Left lobe of liver (tissue), 2 donors: ENCODE measurements around the gene ROGDI. TPM values are rescaled to one million over a fixed set of nuclear protein-coding genes. Genes with fewer than 3 reads are reported as not detected.

Experiments
- ATAC-seq: fragments of 200-7000 bp; cut with Tn5 transposase; one replicate; pipeline ENCODE4 v1.9.1; 2020; ENCODE audit warnings: mild to moderate bottlenecking, moderate library complexity
- DNase-seq: peaks from one replicate; pipeline ENCODE4 v3.0.0-alpha.2; 2020; ENCODE audit warnings: low spot score
- total RNA-seq: library from RNA; stranded (reverse); gene quantifications from one replicate; pipeline ENCODE4 v1.2.1, GENCODE V29; 2021
- donor health status: DM: no; HTN: no; CAD: no; lungs with moderate emphysema.
- donor health status: DM: no; HTN: yes; CAD: no.

The ROGDI gene
- total RNA-seq, result 21.5 TPM

- DNase-seq (peak; percentile 93), ATAC-seq (peak; percentile 76)
Observed at GRCh38 chr16:4801962-4802658, at the start of gene ROGDI. Gene ROGDI, minus strand, starts transcription at chr16:4802633. Its CDS starts 62 bp downstream, at chr16:4802571.

GRCh38 chr16:4850211-4850610, 47.8 kb upstream of the ROGDI start:
- no peak for DNase-seq
- ATAC-seq, result no peak

GRCh38 chr16:4847774-4848587, 45.5 kb upstream of the ROGDI start:
- DNase-seq (peak; percentile 75), ATAC-seq (peak; percentile 47)

GRCh38 chr16:4846901-4847773, 44.7 kb upstream of the ROGDI start, which contains the start of the genes GLYR1 and UBN1:
Gene GLYR1, minus strand, starts transcription at chr16:4847288. Its CDS starts 23 bp downstream, at chr16:4847265.
Gene UBN1, plus strand, starts transcription at chr16:4847481. Its CDS starts 5,437 bp downstream, at chr16:4852918.
- DNase-seq, result peak; percentile 99
- peak; percentile 89 for ATAC-seq

GRCh38 chr16:4846503-4846900, 44.1 kb upstream of the ROGDI start:
- peak; percentile 67 for DNase-seq
- peak; percentile 54 for ATAC-seq

- no peak for ATAC-seq
- DNase-seq, result no peak
Observed at GRCh38 chr16:4840984-4841383, 38.6 kb upstream of the ROGDI start.

GRCh38 chr16:4839942-4840341, 37.5 kb upstream of the ROGDI start:
- ATAC-seq, result no peak
- DNase-seq, result no peak

GRCh38 chr16:4837733-4838501, 35.5 kb upstream of the ROGDI start:
- no peak for DNase-seq
- ATAC-seq, result no peak

GRCh38 chr16:4836727-4837126, 34.3 kb upstream of the ROGDI start:
- DNase-seq (no peak), ATAC-seq (no peak)

- no peak for ATAC-seq
- no peak for DNase-seq
Observed at GRCh38 chr16:4833584-4833983, 31.2 kb upstream of the ROGDI start.

GRCh38 chr16:4832698-4833343, 30.4 kb upstream of the ROGDI start:
- no peak for DNase-seq
- no peak for ATAC-seq

GRCh38 chr16:4831616-4832015, 29.2 kb upstream of the ROGDI start:
- no peak for DNase-seq
- ATAC-seq, result no peak

GRCh38 chr16:4830408-4830807, 28.0 kb upstream of the ROGDI start:
- no peak for ATAC-seq
- no peak for DNase-seq

- ATAC-seq, result no peak
- no peak for DNase-seq
Observed at GRCh38 chr16:4828567-4829321, 26.3 kb upstream of the ROGDI start.

GRCh38 chr16:4826980-4827379, 24.5 kb upstream of the ROGDI start:
- DNase-seq (no peak), ATAC-seq (no peak)

GRCh38 chr16:4826526-4826925, 24.1 kb upstream of the ROGDI start:
- ATAC-seq (no peak), DNase-seq (no peak)

- ATAC-seq (no peak), DNase-seq (no peak)
Observed at GRCh38 chr16:4825196-4825595, 22.8 kb upstream of the ROGDI start.

GRCh38 chr16:4820652-4821051, 18.2 kb upstream of the ROGDI start:
- DNase-seq, result no peak
- ATAC-seq, result peak; percentile 36

- ATAC-seq (peak; percentile 88), DNase-seq (peak; percentile 65)
Observed at GRCh38 chr16:4814542-4815173, 12.2 kb upstream of the ROGDI start.
